Measurements from ENCODE around the gene PNPLA7. TPM values are rescaled to one million over a fixed set of nuclear protein-coding genes. Genes with fewer than 3 reads are reported as not detected.
A peak's percentile ranks its signal among the peaks of the same experiment; 100 is the strongest.

The PNPLA7 gene
- total and polyA plus RNA-seq, 12 donors: 0.83 to 22.6 (median 9.4) TPM

DNA sequence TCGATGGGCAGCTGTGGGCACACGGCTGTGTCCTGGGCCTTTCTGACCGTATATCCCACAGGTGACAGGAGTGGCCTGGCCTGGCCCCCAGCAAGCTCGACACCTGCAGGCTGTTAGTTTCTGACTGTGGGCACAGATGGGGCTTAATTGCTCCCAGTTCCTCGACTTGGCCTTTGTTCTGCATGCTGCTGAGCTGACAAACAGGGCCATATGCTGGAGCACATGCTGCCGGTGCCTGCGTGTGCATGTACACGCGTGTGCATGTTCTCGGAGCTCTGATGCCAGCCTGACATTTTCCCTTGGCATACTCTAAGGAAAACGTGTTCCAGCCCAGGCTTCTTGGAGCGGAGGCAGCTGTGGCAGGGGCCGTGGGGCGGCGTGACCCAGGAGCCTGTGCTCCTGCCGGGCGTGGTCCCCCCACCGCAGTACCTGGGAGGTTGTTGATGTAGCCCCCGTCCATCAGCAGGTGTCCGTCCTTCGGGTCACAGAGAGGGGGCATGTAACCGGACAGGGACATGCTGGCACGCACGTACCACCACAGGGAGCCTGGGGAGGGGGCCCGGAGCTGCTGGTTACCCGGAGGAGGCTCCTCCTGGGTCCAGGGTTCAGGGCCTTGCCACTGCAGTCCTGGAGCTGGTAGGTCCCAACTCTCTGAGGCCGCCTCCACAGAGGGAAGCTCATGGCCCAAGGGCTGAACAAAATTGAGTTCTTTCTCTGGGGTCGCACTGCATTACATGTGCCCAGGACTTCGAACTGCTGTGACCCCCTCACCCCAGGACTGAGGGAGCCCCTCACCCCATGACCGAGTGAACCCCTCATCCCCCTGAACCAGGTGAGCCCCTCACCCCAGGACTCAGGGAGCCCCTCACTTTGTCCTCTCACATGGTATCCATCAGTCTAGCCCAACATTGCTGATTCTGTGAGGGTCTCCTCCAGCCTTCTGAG, 86.9 kb downstream of the PNPLA7 start:
- DNase-seq: no peak
- WGBS, 2 donors: 93% methylated on average over 30 of the region's 30 CpGs
- H3K36me3 ChIP-seq: peaks cover 0 to 9% (median 0%) of the 10 kb centered on the region in 9 donors
- peaks cover 0 to 14% (median 0%) of the 10 kb centered on the region in 7 donors for H3K27me3 ChIP-seq
- H3K27ac ChIP-seq: no peak overlapping the region
- ATAC-seq: no peak
- no peak overlapping the region for H3K4me3 ChIP-seq
- peaks cover 8 to 29% (median 12%) of the 10 kb centered on the region in 9 donors for H3K4me1 ChIP-seq
- TF ChIP-seq, protein P1, sequence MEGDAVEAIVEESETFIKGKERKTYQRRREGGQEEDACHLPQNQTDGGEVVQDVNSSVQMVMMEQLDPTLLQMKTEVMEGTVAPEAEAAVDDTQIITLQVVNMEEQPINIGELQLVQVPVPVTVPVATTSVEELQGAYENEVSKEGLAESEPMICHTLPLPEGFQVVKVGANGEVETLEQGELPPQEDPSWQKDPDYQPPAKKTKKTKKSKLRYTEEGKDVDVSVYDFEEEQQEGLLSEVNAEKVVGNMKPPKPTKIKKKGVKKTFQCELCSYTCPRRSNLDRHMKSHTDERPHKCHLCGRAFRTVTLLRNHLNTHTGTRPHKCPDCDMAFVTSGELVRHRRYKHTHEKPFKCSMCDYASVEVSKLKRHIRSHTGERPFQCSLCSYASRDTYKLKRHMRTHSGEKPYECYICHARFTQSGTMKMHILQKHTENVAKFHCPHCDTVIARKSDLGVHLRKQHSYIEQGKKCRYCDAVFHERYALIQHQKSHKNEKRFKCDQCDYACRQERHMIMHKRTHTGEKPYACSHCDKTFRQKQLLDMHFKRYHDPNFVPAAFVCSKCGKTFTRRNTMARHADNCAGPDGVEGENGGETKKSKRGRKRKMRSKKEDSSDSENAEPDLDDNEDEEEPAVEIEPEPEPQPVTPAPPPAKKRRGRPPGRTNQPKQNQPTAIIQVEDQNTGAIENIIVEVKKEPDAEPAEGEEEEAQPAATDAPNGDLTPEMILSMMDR (IDR thresholded peaks at IDR 0.05): no peak
- intact Hi-C loops (cut with DNase I): no loop called here
- no peaks in the 10 kb centered on the region for H3K9me3 ChIP-seq

DNA sequence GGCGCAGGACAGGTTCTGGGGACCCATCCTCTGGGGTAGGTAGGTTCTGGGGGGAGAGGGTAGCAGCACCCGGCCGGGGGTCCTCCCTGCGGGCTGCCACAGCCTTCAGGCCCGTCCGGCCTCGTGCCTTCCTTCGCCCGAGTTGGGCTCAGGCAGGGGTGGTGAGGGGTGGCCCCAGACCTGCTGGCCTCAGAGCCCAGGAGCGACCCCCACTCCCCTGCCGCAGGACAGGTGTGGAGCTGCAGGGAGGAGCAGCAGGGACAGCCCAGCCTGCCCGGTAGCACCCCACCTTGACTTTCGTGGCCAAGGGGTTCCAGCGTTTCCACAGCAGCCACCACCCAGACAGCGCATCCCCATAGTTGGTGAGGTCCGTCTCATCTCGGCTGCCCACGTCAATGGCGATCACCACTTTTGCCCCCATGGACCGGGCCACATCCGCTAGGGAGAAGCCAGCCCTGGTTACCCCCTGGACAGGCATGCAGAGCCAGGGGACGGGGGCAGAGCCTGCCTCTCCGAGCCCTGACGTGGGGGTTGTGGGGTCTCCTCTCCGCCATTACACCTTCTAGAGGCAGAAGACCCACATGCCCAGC, 87.7 kb downstream of the PNPLA7 start:
- Histone ChIP-seq H3K4me1 (peaks cover 10 to 34% (median 17%) of the 10 kb centered on the region in 9 donors), H3K27me3 (peaks cover 0 to 14% (median 0%) of the 10 kb centered on the region in 7 donors), H3K27ac (peak overlapping the region in 1 of 10 donors; percentile 71), H3K36me3 (peaks cover 0 to 10% (median 0%) of the 10 kb centered on the region in 9 donors), H3K9me3 (no peaks in the 10 kb centered on the region), H3K4me3 (peak overlapping the region in 1 of 10 donors; percentile 34)
- TF ChIP-seq, protein P1 (IDR thresholded peaks at IDR 0.05): no peak
- DNase-seq (no peak), ATAC-seq (no peak)
- 91 to 95% methylated on average over 25 of the region's 25 CpGs for WGBS, 2 donors
- intact Hi-C loops (cut with DNase I): no loop called here

DNA sequence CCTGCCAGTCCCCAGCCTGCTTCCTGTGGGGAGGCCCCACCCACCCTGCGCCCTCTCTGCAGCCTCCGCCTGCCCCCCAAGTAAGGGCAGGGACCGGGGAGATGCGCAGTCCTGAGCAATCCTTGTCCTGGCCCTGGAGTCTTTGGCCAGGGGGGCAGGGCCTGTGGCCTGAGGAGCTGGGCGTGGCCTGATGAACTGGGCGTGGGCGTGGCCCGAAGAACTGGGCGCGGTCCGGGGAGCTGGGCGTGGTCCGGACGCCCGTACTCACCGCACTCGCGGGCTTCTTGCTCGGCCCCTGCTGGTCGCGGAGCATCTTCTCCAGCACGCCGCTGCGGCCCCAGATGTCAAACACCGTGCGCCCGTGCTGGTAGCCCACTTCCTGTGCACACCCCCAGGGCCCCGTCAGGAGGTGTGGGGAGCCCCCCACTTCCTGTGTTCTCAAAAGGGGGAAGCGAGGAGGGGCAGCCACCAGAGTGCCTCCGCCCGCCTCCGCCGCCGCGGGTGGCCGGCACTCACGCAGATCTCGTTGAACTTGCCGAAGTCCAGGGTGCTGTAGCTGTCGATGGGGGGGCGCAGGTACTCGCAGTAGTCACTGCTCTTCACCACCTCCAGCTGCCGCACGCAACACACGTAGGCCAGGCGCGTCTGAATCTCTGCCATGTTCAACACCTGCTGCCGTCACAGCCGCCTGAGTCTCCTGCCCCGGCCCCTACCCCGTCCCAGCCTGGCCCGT, 88.4 kb downstream of the PNPLA7 start:
- TF ChIP-seq, protein P1 (IDR thresholded peaks at IDR 0.05): peak in 1 of 9 donors; percentile 9
- H3K36me3 ChIP-seq: peaks cover 0 to 17% (median 0%) of the 10 kb centered on the region in 9 donors
- intact Hi-C loops (cut with DNase I): no loop called here
- ATAC-seq (peak in 1 of 8 donors; percentile 5), DNase-seq (peak in 1 of 2 donors; percentile 70)
- H3K27me3 ChIP-seq: peaks cover 0 to 14% (median 0%) of the 10 kb centered on the region in 7 donors
- H3K4me1 ChIP-seq: peaks cover 10 to 34% (median 17%) of the 10 kb centered on the region in 9 donors
- peak overlapping the region in 1 of 10 donors; percentile 34 for H3K4me3 ChIP-seq
- 56 to 78% methylated on average over 51 to 52 of the region's 52 CpGs for WGBS, 2 donors
- peak overlapping the region in 1 of 10 donors; percentile 71 for H3K27ac ChIP-seq
- no peaks in the 10 kb centered on the region for H3K9me3 ChIP-seq

DNA sequence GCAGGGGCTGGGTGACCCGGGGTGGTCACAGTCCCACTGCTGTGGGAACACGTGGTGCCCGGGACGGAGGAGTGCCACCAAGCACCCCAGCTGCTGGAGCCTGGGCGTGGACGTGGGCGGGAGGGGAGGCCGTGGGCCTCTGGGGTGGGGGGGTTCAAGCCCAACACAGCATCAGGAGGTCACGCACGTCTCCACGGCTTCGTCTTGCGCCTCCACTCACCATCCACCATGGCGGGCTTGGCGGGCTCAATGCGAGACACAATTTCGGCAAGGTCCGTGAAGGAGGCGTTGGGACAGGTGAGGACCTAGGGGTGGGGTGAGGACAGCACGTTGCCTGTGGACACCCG, 88.9 kb downstream of the PNPLA7 start:
- intact Hi-C loops (cut with DNase I): no loop called here
- Histone ChIP-seq H3K27me3 (peaks cover 0 to 14% (median 0%) of the 10 kb centered on the region in 7 donors), H3K4me3 (peak overlapping the region in 1 of 10 donors; percentile 34), H3K4me1 (peaks cover 10 to 34% (median 17%) of the 10 kb centered on the region in 9 donors), H3K27ac (peak overlapping the region in 1 of 10 donors; percentile 71), H3K9me3 (no peaks in the 10 kb centered on the region), H3K36me3 (peaks cover 0 to 22% (median 0%) of the 10 kb centered on the region in 9 donors)
- 92 to 95% methylated on average over 21 of the region's 21 CpGs for WGBS, 2 donors
- TF ChIP-seq, protein P1 (IDR thresholded peaks at IDR 0.05): no peak
- peak in 1 of 2 donors; percentile 5 for DNase-seq
- ATAC-seq: no peak

Measured in heart right ventricle (tissue), 16 donors.